Stimulated activated naive B cell treated with anti-CD40 and anti-IgM and Interleukin-4, amounts not matched to agents 10 μg/mL and 1 μg/mL and 100 μg/mL, for 72 hours (primary cell): Measurements from ENCODE around the gene SSBP3.

Source experiments
- ATAC-seq, 2 donors: fragments of 150-1000 bp; cut with Tn5 transposase; replicated peaks; 2 replicates each; pipeline ENCODE4 v1.10.0; 2021; ENCODE audit warnings: moderate library complexity in 1 of 2
- DNase-seq: peaks from one replicate; pipeline ENCODE4 v3.0.0; 2021
- H3K27ac Mint-ChIP-seq: one replicate; pipeline ENCODE4 v1.8.0; 2022; ENCODE audit warnings: mild to moderate bottlenecking, mixed read lengths
- H3K27me3 Mint-ChIP-seq, 2 donors: one replicate each; pipeline ENCODE4 v1.8.0; 2022; ENCODE audit warnings: mixed read lengths in 2 of 2
- H3K36me3 Mint-ChIP-seq, 2 donors: one replicate each; pipeline ENCODE4 v1.8.0; 2022; ENCODE audit warnings: mixed read lengths in 2 of 2, mild to moderate bottlenecking in 1 of 2
- H3K4me1 Mint-ChIP-seq, 2 donors: one replicate each; pipeline ENCODE4 v1.8.0; 2022; ENCODE audit warnings: mixed read lengths in 2 of 2, mild to moderate bottlenecking in 1 of 2
- H3K4me3 Mint-ChIP-seq, 2 donors: one replicate each; pipeline ENCODE4 v1.8.0; 2022; ENCODE audit warnings: mild to moderate bottlenecking in 2 of 2, mixed read lengths in 2 of 2, moderate library complexity in 1 of 2
- H3K9me3 Mint-ChIP-seq, 2 donors: one replicate each; pipeline ENCODE4 v1.8.0; 2022; ENCODE audit warnings: mixed read lengths in 2 of 2, mild to moderate bottlenecking in 1 of 2

SSBP3 gene

DNA sequence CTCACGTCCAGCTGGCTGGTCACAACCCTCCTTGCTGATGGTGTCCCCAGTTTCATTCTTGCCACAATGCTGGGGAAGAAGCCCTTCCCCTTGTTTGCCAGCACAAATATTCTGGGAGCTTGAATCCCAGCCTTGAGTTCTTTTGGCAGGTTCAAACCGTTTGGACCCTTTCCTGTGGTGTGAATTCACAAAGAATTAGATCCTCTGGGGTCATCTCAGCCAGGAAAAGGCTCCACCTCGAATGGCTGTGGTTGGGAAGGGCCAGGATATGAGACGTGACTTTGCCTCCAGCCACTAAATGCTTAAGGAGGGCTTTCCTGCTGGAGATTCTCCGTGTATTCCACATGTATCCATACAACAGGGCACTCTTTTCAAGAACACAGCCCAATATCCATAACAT, 139.3 kb downstream of the SSBP3 start:
- H3K4me1 Mint-ChIP-seq, result peaks cover 6 to 8% of the 10 kb centered on the region in 2 donors
- H3K27ac Mint-ChIP-seq, result no peak overlapping the region
- H3K36me3 Mint-ChIP-seq, result no peaks in the 10 kb centered on the region
- no peaks in the 10 kb centered on the region for H3K9me3 Mint-ChIP-seq
- ATAC-seq (no peak), DNase-seq (no peak)
- H3K27me3 Mint-ChIP-seq, result no peaks in the 10 kb centered on the region
- H3K4me3 Mint-ChIP-seq, result no peak overlapping the region

- Mint-ChIP-seq H3K9me3 (no peaks in the 10 kb centered on the region), H3K36me3 (no peaks in the 10 kb centered on the region), H3K4me3 (no peak overlapping the region), H3K27ac (no peak overlapping the region), H3K27me3 (no peaks in the 10 kb centered on the region), H3K4me1 (peaks cover 6 to 8% of the 10 kb centered on the region in 2 donors)
- DNase-seq (no peak), ATAC-seq (no peak)
Measured at GRCh38 chr1:54266195-54266594, 140.0 kb downstream of the SSBP3 start.

DNA sequence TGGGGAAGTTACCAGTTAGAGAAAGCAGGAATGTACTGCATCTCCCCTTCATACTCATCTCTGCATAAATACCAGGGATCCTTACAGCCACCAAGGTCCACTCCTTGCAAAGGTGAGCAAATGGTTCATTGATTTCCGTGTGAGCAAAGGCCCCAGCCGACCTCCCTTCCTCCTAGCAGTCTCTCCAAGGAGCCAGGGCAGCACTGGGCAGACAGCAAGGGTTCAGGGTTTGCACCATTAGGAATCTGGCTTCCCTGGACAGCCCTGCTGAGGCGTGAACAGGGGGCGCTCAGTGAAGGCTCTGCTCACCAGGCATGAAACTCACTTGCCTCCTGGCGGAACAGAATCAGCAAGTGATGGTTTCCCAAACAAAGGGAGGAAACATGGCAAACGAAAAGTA, 140.5 kb downstream of the SSBP3 start:
- no peak overlapping the region for H3K27ac Mint-ChIP-seq
- H3K4me1 Mint-ChIP-seq, result peaks cover 6 to 8% of the 10 kb centered on the region in 2 donors
- H3K9me3 Mint-ChIP-seq, result no peaks in the 10 kb centered on the region
- no peak for DNase-seq
- no peak overlapping the region for H3K4me3 Mint-ChIP-seq
- H3K36me3 Mint-ChIP-seq, result no peaks in the 10 kb centered on the region
- no peak for ATAC-seq
- H3K27me3 Mint-ChIP-seq, result no peaks in the 10 kb centered on the region

DNA sequence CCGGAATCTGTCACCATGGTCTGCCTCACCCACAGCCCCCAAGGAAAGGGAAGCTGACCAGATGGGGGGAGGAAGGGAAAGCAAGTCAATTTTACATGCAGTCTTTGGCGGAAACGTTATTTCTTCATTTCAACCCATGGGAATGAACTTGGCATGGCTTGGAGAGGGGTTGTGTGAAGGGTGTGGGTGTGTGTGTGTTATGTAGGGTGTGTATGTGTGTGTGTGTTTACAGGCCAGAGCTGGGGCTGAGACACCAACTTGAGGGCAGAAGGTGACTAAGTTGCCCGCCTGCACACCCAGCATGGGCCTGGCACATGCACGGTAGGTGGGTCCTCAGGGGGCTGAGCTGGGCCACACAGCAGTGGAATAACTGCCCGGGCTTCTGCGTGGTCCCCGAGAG, 141.1 kb downstream of the SSBP3 start:
- Mint-ChIP-seq H3K4me3 (no peak overlapping the region), H3K4me1 (peaks cover 6 to 8% of the 10 kb centered on the region in 2 donors), H3K27me3 (no peaks in the 10 kb centered on the region), H3K36me3 (no peaks in the 10 kb centered on the region), H3K9me3 (no peaks in the 10 kb centered on the region), H3K27ac (no peak overlapping the region)
- ATAC-seq (no peak), DNase-seq (no peak)

GRCh38 chr1:54263601-54264226, 142.5 kb downstream of the SSBP3 start:
- no peak for DNase-seq
- no peak overlapping the region for H3K4me3 Mint-ChIP-seq
- H3K27me3 Mint-ChIP-seq, result no peaks in the 10 kb centered on the region
- no peaks in the 10 kb centered on the region for H3K36me3 Mint-ChIP-seq
- peaks cover 6 to 8% of the 10 kb centered on the region in 2 donors for H3K4me1 Mint-ChIP-seq
- ATAC-seq, result no peak
- H3K9me3 Mint-ChIP-seq, result no peaks in the 10 kb centered on the region
- no peak overlapping the region for H3K27ac Mint-ChIP-seq

- H3K27me3 Mint-ChIP-seq, result no peaks in the 10 kb centered on the region
- no peak overlapping the region for H3K27ac Mint-ChIP-seq
- no peak overlapping the region for H3K4me3 Mint-ChIP-seq
- peaks cover 6 to 8% of the 10 kb centered on the region in 2 donors for H3K4me1 Mint-ChIP-seq
- peaks cover 0 to 3% of the 10 kb centered on the region in 2 donors for H3K36me3 Mint-ChIP-seq
- DNase-seq, result no peak
- ATAC-seq, result no peak
- H3K9me3 Mint-ChIP-seq, result no peaks in the 10 kb centered on the region
Measured at GRCh38 chr1:54262244-54262643, 143.9 kb downstream of the SSBP3 start.

DNA sequence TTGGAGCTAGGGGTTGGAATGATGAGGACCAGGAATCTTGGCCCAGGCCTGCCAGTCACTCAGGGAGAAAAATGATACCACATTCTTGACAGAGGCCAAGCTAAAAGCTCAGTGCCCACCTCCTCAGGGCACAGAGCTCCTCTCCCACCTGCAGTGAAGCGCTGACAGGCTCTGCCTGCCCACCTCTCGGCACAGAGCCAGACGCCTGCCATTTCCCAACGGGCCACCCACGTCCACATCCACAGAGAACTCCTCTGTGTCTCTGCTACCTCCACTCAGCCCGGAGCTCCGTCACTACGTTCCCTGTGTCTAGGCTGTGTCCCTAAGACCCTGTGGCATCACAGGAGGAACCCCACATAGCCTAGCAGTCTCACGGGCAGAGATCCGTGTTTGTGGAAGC, 145.4 kb downstream of the SSBP3 start:
- no peaks in the 10 kb centered on the region for H3K27me3 Mint-ChIP-seq
- no peak overlapping the region for H3K27ac Mint-ChIP-seq
- H3K9me3 Mint-ChIP-seq, result no peaks in the 10 kb centered on the region
- ATAC-seq, result no peak
- H3K4me3 Mint-ChIP-seq, result no peak overlapping the region
- H3K4me1 Mint-ChIP-seq, result peaks cover 6 to 8% of the 10 kb centered on the region in 2 donors
- H3K36me3 Mint-ChIP-seq, result peaks cover 0 to 7% of the 10 kb centered on the region in 2 donors
- DNase-seq, result no peak

DNA sequence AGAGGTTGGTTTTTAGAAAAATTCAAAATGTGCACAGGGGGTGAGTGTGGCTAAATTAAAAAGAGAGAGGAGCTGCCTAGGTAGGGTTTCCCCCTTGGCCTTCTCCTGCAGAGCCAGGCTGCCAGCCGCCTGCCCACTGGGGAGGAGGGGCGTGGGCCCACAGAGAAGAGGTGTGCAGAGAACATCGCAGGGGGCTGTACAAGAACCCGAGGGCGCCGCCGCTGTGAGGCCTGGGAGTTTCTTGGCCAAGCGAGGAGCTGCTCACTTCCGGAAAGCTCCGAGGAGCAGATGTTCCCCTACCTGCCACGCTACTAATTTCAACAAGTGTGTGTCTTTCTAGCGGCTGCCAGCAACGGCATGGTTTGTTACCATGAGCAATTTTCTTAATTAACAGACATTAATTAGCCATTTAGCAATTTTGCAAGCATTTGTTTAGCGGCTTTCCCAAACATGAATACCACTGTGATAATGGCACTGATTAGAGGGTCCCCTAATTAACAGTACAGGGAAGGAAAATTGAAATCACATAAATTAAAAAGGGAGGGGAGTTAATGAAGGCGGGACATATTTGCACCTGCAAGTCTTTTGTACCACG, 146.6 kb downstream of the SSBP3 start:
- no peak for ATAC-seq
- Mint-ChIP-seq H3K27ac (no peak overlapping the region), H3K9me3 (no peaks in the 10 kb centered on the region), H3K36me3 (peaks cover 0 to 7% of the 10 kb centered on the region in 2 donors), H3K4me1 (peaks cover 6 to 8% of the 10 kb centered on the region in 2 donors), H3K27me3 (no peaks in the 10 kb centered on the region), H3K4me3 (no peak overlapping the region)
- DNase-seq, result no peak

GRCh38 chr1:54257876-54258275, 148.3 kb downstream of the SSBP3 start:
- H3K36me3 Mint-ChIP-seq, result peaks cover 0 to 7% of the 10 kb centered on the region in 2 donors

GRCh38 chr1:54257346-54257620, 148.9 kb downstream of the SSBP3 start:
- H3K27ac Mint-ChIP-seq, result no peak overlapping the region
- no peak overlapping the region for H3K4me3 Mint-ChIP-seq
- H3K36me3 Mint-ChIP-seq, result peaks cover 0 to 7% of the 10 kb centered on the region in 2 donors
- H3K27me3 Mint-ChIP-seq, result no peaks in the 10 kb centered on the region
- no peak for DNase-seq
- no peaks in the 10 kb centered on the region for H3K9me3 Mint-ChIP-seq
- ATAC-seq, result no peak
- no peaks in the 10 kb centered on the region for H3K4me1 Mint-ChIP-seq

More at GRCh38 chr1:54257876-54258275, 148.3 kb downstream of the SSBP3 start:
- peak overlapping the region; percentile 65 for H3K27ac Mint-ChIP-seq
- no peaks in the 10 kb centered on the region for H3K27me3 Mint-ChIP-seq
- no peaks in the 10 kb centered on the region for H3K4me1 Mint-ChIP-seq
- ATAC-seq, result no peak
- no peak overlapping the region for H3K4me3 Mint-ChIP-seq
- no peak for DNase-seq
- H3K9me3 Mint-ChIP-seq, result no peaks in the 10 kb centered on the region

- no peaks in the 10 kb centered on the region for H3K9me3 Mint-ChIP-seq
- no peak for DNase-seq
- H3K36me3 Mint-ChIP-seq, result peaks cover 0 to 7% of the 10 kb centered on the region in 2 donors
- ATAC-seq, result no peak
- no peak overlapping the region for H3K4me3 Mint-ChIP-seq
- no peak overlapping the region for H3K27ac Mint-ChIP-seq
- H3K4me1 Mint-ChIP-seq, result no peaks in the 10 kb centered on the region
- no peaks in the 10 kb centered on the region for H3K27me3 Mint-ChIP-seq
Measured at GRCh38 chr1:54256522-54257345, 149.5 kb downstream of the SSBP3 start.

DNA sequence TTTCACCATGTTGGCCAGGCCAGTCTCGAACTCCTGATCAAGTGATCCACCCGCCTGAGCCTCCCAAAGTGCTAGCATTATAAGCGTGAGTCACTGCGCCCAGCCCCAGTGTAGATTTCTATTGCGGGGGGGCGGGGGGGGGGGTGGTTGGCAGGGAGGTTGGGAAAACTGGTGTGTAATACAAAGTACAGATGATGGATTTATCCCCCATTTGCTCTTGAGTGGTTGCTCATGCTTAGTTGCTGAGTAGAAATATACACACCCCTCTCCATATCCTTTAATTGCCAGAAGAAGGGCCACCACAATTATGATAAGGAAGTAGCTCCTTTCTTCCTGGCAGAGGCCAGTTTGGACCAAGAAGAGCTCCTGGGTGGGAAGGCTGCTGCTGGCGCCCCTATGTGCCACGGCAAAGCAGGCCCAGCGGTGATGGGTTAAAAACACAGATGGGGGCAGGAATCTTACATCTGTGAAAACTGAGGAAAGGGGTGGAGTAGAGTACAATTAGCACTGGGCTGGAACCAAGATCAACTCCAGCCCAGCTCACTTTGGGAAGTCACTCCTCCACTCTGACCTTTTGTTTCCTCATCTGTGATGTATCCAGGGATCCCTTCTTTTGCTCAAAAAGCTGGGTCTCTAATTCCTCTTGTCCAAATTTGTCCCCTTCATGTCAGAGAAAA, 151.0 kb downstream of the SSBP3 start:
- no peaks in the 10 kb centered on the region for H3K4me1 Mint-ChIP-seq
- peaks cover 0 to 7% of the 10 kb centered on the region in 2 donors for H3K36me3 Mint-ChIP-seq
- no peak overlapping the region for H3K4me3 Mint-ChIP-seq
- no peaks in the 10 kb centered on the region for H3K27me3 Mint-ChIP-seq
- H3K27ac Mint-ChIP-seq, result no peak overlapping the region
- ATAC-seq (no peak), DNase-seq (no peak)
- H3K9me3 Mint-ChIP-seq, result no peaks in the 10 kb centered on the region

DNA sequence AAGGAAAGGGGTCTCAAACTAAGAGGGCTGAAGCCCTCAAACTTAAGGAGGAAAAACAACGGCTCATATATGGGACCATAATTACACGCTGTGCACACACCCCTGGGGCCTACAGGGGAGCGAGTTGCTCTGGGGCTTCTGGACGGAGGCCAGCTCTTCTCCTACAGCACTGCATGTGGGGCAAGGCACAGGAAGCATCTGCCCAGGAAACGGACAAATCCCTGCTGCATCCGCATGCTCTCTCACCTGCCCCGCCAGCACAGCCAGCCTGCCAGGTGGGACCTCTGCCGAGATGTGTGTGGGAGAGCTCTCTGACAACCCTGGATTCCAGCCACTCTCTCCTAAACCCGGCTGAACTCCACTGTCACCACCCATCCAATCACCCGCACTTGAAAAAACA, 152.1 kb downstream of the SSBP3 start:
- ATAC-seq, result no peak
- Mint-ChIP-seq H3K9me3 (no peaks in the 10 kb centered on the region), H3K36me3 (peaks cover 0 to 10% of the 10 kb centered on the region in 2 donors), H3K27ac (no peak overlapping the region), H3K4me3 (no peak overlapping the region), H3K4me1 (no peaks in the 10 kb centered on the region), H3K27me3 (no peaks in the 10 kb centered on the region)
- DNase-seq, result no peak

GRCh38 chr1:54253480-54253879, 152.7 kb downstream of the SSBP3 start:
- no peaks in the 10 kb centered on the region for H3K9me3 Mint-ChIP-seq
- H3K4me3 Mint-ChIP-seq, result no peak overlapping the region

More at GRCh38 chr1:54253480-54253879, 152.7 kb downstream of the SSBP3 start:
- Mint-ChIP-seq H3K27me3 (no peaks in the 10 kb centered on the region), H3K4me1 (no peaks in the 10 kb centered on the region), H3K27ac (no peak overlapping the region), H3K36me3 (peaks cover 0 to 10% of the 10 kb centered on the region in 2 donors)
- ATAC-seq, result no peak
- no peak for DNase-seq
